Panc1 (cell line): ENCODE results near the gene SPECC1. TPM values are rescaled to one million over a fixed set of nuclear protein-coding genes. Genes with fewer than 3 reads are reported as not detected.

Experiments
- ATAC-seq: fragments of 200-7000 bp; cut with Tn5 transposase; 2 replicates; pipeline ENCODE4 v1.9.1; 2020; ENCODE audit warnings: mild to moderate bottlenecking, moderate library complexity
- BruUV-seq: library from RNA; stranded (reverse); fragments of 400-500 nt; replicated peaks from 2 replicates; lab custom pipeline; 2021; lab: Mats Ljungman, UMichigan
- CTCF ChIA-PET: fragments of 300-600 bp; sonication (Branson Sonifier 250); formaldehyde crosslinking; loops from one replicate; lab custom pipeline; 2022; ENCODE audit warnings: antibody characterized with exemption; lab: Charles Lee
- POLR2A ChIA-PET: fragments of 300-600 bp; sonication (Branson Sonifier 250); formaldehyde crosslinking; loops from one replicate; lab custom pipeline; 2022; ENCODE audit warnings: antibody characterized with exemption; lab: Charles Lee
- DNase-seq: peaks from one replicate; pipeline ENCODE4 v3.0.0-alpha.2; 2010; ENCODE audit warnings: low read depth, low spot score
- H3K27ac ChIP-seq: 2 replicates; pipeline ENCODE4 v1.5.1; 2011; ENCODE audit warnings: mild to moderate bottlenecking, low read length, inconsistent platforms
- H3K27me3 ChIP-seq: fragments of 200-500 bp; sonication (Bioruptor generic); 2 replicates; pipeline ENCODE4 v1.6.0; 2014; ENCODE audit warnings: low read length, inconsistent platforms; ENCODE audit not compliant: control insufficient read depth, insufficient read depth
- H3K36me3 ChIP-seq: fragments of 200-500 bp; sonication (Bioruptor generic); 2 replicates; pipeline ENCODE4 v1.5.1; 2014; ENCODE audit warnings: inconsistent platforms, mild to moderate bottlenecking, low read length, moderate library complexity; ENCODE audit not compliant: control insufficient read depth, insufficient read depth
- H3K4me1 ChIP-seq: 2 replicates; pipeline ENCODE4 v1.5.1; 2011; ENCODE audit warnings: inconsistent platforms, mild to moderate bottlenecking, low read length, moderate library complexity; ENCODE audit not compliant: control insufficient read depth, insufficient read depth
- H3K4me3 ChIP-seq, 2 experiments: 2 replicates each; pipeline ENCODE4 v1.5.1; 2011 to 2012; ENCODE audit warnings: low read depth in 2 of 2, low read length in 2 of 2, mild to moderate bottlenecking in 2 of 2, inconsistent platforms in 1 of 2, moderate library complexity in 1 of 2
- H3K9me3 ChIP-seq: fragments of 200-500 bp; sonication (Bioruptor generic); 2 replicates; pipeline ENCODE4 v1.5.1; 2014; ENCODE audit warnings: low read depth, mild to moderate bottlenecking, inconsistent platforms, low read length, moderate library complexity; ENCODE audit not compliant: control insufficient read depth, insufficient read depth
- CTCF ChIP-seq: fragments of 450-650 bp; IDR thresholded peaks from 2 replicates; pipeline ENCODE4 v1.5.1; 2017; ENCODE audit warnings: mild to moderate bottlenecking
- POLR2AphosphoS5 ChIP-seq: IDR thresholded peaks from 2 replicates; pipeline ENCODE4 v1.6.1; 2012; ENCODE audit warnings: mild to moderate bottlenecking, low read depth, low read length, moderate library complexity
- REST ChIP-seq, 2 experiments: IDR thresholded peaks; 2 replicates each; pipeline ENCODE4 v1.6.1; 2011 to 2012; ENCODE audit warnings: low read depth in 2 of 2, control low read depth in 1 of 2, low read length in 1 of 2, mild to moderate bottlenecking in 1 of 2, moderate library complexity in 1 of 2; ENCODE audit not compliant: insufficient read depth in 1 of 2
- SIN3A ChIP-seq: IDR thresholded peaks from 2 replicates; pipeline ENCODE4 v1.6.1; 2012; ENCODE audit warnings: low read depth, mild to moderate bottlenecking, low read length, moderate library complexity, borderline replicate concordance; ENCODE audit not compliant: insufficient read depth
- TCF7L2 ChIP-seq: IDR thresholded peaks from 2 replicates; pipeline ENCODE4 v1.6.1; 2011; ENCODE audit warnings: mild to moderate bottlenecking, low read depth, low read length, inconsistent platforms
- in situ Hi-C: cut with HindIII; loops from 2 replicates; pipeline ENCODE4 v1.10.0; 2016; ENCODE audit warnings: low sequenced_read_pairs, low pct_unique_long_range_greater_than_20kb
- intact Hi-C: fragments of 100-400 bp; cut with micrococcal nuclease; formaldehyde crosslinking; loops from one replicate; pipeline ENCODE4 v1.10.0; 2022; ENCODE audit not compliant: unreplicated experiment
- total RNA-seq: library from RNA; stranded (reverse); gene quantifications from one replicate; pipeline ENCODE4 v1.2.1, GENCODE V29; 2021; ENCODE audit not compliant: unreplicated experiment

SPECC1 gene
- total RNA-seq, 1 experiment from 2014 or later = 80.8 TPM

DNA sequence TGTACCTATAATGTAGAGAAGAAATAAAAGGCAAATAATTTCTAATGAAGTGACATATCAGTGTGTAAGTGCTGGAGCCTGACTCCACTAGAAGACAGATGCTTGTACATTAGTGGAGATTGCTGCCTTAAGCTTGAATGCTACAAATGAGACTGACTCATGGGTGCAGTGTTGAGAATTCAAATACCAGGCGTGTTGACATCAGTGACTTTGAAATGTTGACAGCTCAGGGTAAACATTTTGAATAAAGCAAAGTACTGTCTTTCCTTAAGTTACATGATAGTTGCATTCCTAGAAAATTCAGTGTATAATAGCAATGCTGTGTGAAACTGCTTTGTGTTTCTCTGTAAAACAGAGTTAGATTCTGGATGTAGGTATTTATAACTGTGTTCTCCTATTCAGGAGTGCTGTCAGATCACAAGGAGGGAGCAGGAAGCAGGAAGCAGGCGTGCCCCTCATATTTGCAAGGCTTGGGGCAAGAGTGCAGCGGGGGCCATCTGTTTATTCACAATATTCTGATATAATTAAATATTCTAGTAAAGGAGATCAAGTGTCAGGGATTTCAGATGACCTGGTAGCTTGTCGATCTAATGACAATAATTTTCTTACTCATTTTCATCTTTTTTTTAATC is 119.0 kb downstream of the SPECC1 start:
- Histone ChIP-seq H3K4me3 (no peak overlapping the region), H3K27ac (no peak overlapping the region), H3K36me3 (no peaks in the 10 kb centered on the region), H3K4me1 (no peaks in the 10 kb centered on the region), H3K27me3 (no peaks in the 10 kb centered on the region), H3K9me3 (no peaks in the 10 kb centered on the region)
- no peak for ATAC-seq
- ChIA-PET POLR2A (no interaction called here), CTCF (no interaction called here)
- intact Hi-C loops = no loop called here
- BruUV-seq = no TSS peak
- in situ Hi-C loops = no loop called here
- no peak for TF ChIP-seq CTCF
- TF ChIP-seq POLR2AphosphoS5 = no peak
- no peak for TF ChIP-seq SIN3A
- TF ChIP-seq TCF7L2 = no peak
- no peak for TF ChIP-seq REST (IDR thresholded peaks at IDR 0.05; ENCODE audit: insufficient read depth in 1 of 2, low read depth in 2 of 2, low read length in 1 of 2)
- DNase-seq = no peak

DNA sequence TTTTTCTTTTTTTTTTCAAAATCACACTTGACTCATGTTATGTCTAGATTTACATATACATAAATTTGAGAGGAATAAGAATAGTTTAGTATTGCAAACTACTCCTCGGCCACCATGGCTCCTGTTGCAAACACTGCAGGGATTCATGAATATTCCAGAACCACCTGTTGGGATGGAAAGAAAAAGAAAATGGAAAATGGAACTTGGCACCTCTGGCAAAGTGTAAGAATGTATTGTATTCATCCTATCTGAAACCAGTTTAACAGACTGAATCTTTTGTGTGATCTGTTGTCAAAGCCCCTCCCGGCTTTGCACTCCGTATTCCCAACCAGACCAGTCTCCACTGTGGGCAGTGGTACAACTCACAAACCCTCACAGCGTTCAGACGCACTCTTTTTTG is 124.4 kb downstream of the SPECC1 start:
- BruUV-seq = no TSS peak
- DNase-seq (no peak), ATAC-seq (no peak)
- Histone ChIP-seq H3K9me3 (no peaks in the 10 kb centered on the region), H3K27me3 (no peaks in the 10 kb centered on the region), H3K27ac (no peak overlapping the region), H3K4me3 (no peak overlapping the region), H3K36me3 (no peaks in the 10 kb centered on the region), H3K4me1 (no peaks in the 10 kb centered on the region)
- intact Hi-C loops = no loop called here
- in situ Hi-C loops = no loop called here
- ChIA-PET POLR2A (no interaction called here), CTCF (no interaction called here)
- TF ChIP-seq TCF7L2 (no peak), POLR2AphosphoS5 (no peak), CTCF (no peak), REST (IDR thresholded peaks at IDR 0.05; ENCODE audit: insufficient read depth in 1 of 2, low read depth in 2 of 2, low read length in 1 of 2) (no peak), SIN3A (no peak)
